HG03175 (cell line): ENCODE measurements around the gene FLNB.

ENCODE experiments used
- ATAC-seq: cut with Tn5 transposase; IDR thresholded peaks from one replicate; pipeline ENCODE4 v1.9.1; 2021; ENCODE audit warnings: mild to moderate bottlenecking, moderate library complexity; ENCODE audit not compliant: unreplicated experiment

The FLNB gene

GRCh38 chr3:58073301-58074108, 65.3 kb downstream of the FLNB start:
- ATAC-seq = peak; percentile 58

DNA sequence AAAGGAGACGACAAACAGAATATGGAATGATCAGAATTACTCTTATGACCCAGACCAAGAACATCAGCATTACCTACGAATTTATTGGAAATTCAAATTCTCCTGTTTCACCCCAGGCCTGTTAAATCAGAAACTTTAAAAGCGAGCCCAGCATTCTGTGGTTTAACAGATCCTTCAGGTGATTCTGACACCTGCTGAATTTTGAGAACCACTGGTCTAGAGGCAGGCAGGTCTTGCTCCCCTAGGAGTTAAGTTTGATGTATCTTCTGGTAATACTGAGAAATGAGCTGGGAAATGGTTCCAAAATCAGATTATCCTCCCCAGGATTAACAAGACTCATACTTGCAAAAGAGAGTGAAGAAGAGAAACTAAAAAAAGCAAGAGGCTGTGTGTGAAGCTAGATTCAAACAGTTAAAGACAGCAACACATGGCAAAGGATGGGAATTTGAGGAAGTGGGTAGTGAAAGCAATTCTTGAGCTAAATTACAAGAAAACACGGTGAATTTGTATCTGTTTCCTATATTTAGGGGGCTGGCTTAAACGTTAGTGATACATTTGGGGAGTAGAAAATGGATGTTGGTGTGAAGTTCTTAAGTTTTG, 66.0 kb downstream of the FLNB start:
- peak; percentile 51 for ATAC-seq

DNA sequence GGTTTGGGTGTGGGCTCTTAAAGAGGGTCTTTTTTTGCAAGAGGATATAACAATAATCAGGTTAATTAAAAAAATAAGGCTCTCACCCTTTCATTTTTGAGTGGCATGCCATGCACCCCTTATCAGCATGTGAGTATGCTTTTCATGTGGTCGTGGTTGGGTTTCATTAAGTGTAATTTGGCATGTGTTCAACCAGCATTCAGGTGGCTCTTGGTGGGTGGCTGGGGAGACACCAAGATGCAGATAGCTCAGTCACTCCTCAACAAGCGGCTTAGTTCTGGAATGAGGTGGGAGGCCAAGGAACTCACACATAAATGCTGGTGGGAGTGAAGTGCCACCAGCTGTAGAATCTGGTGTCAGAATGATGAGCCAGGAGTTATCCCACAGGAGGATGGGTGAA, 66.8 kb downstream of the FLNB start:
- no peak for ATAC-seq

DNA sequence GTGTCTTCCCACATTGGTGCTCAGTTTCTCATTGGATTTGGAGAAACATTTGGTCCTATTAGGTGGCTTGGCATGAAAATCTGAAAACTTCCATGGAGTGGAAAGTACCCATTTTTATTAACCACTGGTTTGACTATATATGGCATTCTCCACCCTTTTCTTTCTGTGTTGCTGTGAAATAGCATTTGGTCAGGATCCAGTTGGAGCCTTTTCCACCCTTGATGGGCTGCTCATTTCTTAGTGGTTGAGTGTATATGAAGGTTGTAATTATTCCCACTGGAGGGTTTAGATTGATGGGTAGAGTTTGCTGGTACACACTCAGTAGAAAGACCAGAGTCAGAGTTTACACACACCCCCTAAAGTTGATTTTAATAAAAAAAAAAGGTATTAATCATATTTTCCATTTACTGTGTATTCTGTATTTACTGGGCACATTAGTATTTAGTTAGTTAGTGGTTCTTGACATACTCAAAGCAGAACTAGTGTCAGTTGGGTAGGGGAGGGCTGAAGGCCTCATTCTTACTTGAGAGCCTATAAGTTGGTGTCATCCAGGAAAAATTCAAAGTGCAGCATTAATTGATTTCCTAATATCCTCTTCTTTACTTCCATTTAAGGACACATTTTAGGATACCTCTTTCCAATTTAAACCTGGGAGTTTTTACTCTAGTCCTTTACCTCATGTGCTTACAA, 69.5 kb downstream of the FLNB start:
- ATAC-seq = no peak

- no peak for ATAC-seq
Measured at GRCh38 chr3:58078610-58079009, 70.4 kb downstream of the FLNB start.

DNA sequence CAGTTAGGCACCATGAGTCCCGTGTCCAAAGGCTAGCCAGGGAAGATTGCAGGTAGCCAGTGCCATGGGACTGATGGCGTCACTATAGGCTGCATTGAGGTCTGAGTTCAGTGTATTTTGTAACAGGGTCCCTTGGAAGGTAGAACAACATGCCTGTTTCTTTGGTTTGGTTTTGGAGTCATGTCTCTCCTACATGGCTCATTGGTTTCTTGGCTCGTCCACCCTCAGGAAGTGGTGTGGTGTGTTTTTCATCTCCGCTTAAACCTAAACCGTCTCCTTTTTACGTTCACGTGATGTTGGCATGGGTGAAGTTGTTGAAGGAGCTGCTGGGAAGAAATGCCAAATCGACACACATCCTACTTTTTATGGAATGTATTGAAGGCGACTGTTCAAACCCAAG, 71.6 kb downstream of the FLNB start:
- ATAC-seq = no peak

DNA sequence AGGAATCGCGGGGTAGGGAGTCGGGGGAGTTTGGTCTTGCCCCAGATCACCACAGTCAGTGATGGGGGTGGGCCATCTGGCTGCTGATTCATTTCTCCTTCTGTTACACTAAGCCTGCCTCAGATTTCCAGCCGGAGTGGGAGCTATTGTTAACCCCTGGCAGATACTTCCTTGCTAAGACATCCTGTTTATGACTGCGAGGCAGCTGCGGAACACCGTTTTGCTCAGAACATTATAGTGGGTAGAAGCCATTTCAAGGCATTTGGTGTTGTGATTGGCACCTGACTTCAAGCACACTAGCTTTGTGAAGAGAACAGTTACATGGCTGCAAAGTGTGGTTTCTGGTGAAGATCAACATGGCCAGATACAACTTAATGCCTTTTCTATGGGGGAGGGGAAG, 73.8 kb downstream of the FLNB start:
- ATAC-seq = no peak

DNA sequence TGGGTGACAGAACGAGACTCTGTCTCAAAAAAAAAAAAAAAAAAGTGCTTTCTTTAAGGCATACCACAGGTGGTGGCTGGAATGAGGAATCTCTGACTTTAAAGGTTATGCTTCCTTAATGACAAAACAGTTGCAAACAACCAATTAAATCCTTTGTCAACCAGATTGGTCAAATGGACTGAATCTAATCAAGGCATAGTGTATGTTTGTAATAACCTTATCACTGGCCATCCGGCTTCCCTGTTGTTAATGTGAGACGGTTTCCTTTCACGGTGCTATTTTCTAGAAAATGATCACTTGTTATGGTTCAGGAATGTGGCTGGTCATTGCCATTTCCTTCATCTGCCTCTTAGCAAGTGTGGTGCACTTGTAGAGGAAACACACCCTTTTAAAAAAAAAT, 75.9 kb downstream of the FLNB start:
- no peak for ATAC-seq

DNA sequence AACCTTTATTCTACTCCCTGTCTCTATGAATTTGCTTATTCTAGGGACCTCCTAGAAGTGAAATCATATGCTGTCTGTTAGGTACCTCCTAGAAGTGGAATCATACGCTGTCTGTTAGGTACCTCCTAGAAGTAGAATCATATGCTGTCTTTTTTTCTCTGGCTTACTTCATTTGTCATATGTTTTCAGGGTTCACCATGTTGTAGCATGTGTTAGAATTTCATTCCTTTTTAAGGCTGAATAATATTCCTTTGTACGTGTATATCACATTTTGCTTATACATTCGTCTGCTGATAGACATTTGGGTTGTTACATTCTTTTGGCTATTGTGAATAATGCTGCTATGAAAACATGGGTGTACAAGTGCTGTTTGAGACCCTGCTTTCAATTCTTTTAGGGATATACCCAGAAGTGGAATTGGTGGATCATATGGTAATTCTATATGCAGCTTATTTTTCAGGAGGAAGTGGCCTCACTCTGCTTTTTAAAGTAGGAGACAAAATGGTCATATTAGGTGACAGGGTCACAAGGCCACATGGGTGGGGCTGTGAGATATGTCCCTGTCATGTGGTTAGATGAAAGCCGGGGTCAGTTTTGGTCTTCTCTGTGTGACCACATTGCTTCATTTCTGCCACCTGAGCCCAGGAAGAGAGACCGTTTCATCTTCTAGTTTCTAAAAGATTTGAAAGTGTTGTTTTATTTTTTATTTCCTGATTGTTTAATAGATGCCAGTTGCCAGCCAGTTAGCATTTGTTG, 76.7 kb downstream of the FLNB start:
- peak; percentile 92 for ATAC-seq

DNA sequence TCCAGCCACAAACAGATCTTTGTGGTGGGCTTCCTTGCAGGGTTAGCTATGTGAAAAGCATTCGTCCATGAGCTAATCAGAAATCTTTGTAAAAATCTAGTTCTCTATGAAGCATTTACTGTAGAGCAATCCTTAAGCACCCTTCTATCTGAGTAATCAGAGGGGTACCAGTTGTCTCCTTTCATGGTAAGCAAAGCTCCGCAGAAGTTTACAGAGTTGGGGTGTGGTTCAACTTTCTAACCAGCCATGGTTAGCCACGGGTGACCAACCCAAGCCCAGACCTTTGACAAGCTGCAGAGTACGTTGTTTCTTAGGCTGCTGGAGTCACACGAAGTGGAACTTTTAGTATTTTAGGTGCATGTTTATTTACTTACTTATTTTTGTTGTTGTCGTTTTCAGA, 77.4 kb downstream of the FLNB start:
- peak; percentile 55 for ATAC-seq

GRCh38 chr3:58088501-58088900, 80.3 kb downstream of the FLNB start:
- ATAC-seq = no peak

GRCh38 chr3:58090351-58090750, 82.1 kb downstream of the FLNB start:
- ATAC-seq = no peak

GRCh38 chr3:58092521-58092920, 84.3 kb downstream of the FLNB start:
- no peak for ATAC-seq

DNA sequence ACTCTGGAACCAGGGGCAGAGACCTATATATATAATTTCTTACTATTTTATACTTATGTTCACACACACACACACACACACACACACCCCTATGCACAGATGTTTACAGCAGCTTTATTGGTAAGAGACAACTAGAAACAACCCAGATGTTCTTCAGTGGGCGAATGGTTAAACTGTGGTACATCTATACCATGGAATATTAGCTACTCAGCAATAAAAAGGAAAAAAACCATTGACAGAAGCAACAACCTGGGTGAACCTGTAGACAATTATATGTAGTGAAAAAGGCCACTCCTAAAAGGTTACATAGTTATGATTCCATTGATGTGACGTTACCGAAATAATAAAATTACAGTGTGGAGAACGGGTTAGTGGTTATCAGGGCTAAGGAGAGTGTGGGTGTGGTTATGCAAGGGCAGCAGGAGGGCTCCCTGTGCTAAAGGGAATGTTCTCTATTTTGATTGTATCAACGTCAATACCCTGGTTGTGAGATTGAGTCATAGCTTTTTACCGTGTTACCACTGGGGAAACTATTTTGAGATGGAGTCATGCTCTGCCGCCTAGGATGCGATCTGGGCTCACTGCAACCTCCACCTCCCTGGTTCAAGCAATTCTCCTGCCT, 85.5 kb downstream of the FLNB start:
- ATAC-seq = no peak

DNA sequence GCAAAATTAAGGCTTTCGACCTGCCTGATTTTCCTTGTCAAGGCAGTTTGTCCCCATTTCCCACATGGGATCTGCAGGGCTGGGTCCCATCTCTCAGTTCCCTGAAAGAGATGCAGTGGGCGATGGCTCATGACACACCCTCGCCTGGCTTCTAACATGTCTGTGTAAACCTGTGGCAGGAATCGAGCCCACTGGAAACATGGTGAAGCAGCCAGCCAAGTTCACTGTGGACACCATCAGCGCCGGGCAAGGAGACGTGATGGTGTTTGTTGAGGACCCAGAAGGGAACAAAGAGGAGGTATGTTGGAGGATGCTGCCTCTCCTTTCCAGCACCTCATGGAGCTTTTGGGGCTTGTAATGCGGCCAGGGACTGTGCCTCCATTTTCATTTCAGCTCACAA, 86.4 kb downstream of the FLNB start:
- ATAC-seq = no peak

GRCh38 chr3:58095603-58096138, 87.4 kb downstream of the FLNB start:
- ATAC-seq = no peak

GRCh38 chr3:58098531-58098930, 90.3 kb downstream of the FLNB start:
- no peak for ATAC-seq

DNA sequence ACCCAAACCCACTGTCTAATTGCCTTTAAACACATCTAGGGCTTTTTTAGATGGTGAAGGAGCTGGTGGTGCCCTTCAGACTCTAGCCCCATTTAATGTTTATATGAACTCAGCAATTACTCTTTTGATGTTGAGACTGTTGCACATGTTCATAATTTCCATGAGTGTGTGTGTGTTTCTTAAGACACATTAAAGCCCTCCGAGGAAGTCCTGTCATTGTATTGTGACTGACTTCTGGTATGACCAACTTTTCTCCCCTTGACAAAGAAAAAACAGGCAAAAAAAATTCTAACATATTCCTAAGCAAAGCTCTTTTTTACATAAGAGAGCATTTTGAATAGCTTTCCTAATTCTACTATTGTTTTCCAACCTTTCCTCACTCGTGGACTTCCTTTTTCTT, 91.6 kb downstream of the FLNB start:
- no peak for ATAC-seq

DNA sequence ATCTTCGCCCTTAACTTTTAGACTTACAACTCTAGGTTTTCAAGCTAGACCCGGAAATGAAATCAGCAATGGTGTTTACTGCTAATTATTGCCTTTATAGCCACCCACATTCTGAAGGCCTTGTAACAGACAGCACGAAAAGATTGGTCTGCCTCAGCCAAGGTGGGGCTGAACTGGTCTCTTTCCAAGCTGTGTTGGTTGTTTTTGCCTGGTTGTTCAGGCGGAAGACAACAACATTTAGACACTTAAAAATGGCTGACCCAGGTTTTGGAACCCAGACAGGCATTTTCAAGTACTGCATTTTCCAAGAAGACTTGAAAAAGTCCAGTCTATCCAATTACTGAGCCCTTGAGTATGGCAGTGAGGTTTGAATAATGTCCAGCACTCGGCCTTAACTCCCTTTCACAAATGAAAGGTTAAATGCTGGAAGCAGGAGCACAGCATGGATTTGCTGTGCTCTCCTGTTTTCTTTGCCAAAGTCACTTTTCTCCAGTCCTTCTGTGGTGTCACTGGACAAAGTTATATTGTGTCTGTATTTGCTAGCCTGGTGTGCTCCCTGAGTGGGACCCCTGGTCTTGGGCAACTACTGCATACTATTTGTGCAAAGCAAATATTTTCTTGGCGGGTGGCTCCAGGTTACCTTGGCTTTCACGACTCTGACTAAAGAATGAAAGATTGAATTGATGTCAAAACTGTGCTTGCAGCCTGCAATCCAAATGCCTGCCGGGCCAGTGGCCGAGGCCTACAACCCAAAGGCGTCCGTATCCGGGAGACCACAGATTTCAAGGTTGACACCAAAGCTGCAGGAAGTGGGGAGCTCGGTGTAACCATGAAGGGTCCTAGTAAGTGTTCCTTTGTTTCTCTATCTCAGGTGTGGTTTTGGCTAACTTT, 93.5 kb downstream of the FLNB start:
- no peak for ATAC-seq

DNA sequence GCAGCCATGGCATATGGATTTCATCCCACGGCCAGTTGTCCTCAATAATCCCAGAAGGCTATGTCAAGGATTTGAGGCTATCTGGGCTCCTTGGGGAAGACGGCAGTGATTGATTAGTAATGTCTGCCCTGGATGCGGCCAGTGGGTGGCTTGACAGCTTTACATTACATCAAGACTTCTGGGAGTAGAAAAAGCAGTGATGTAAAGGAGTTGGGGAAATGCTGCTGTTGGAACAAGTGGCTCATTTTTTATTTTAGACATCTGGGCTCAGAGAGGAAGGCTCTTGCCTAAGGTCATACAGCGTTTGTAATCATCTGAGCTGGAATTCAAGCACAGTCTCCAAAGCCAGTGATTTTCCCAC, 94.1 kb downstream of the FLNB start:
- no peak for ATAC-seq
